Right ventricle myocardium superior (tissue), 1 donor: ENCODE data around the gene MESD. TPM values are rescaled to one million over a fixed set of nuclear protein-coding genes. Genes with fewer than 3 reads are reported as not detected.

Experiments
- ATAC-seq: fragments of 200-7000 bp; cut with Tn5 transposase; one replicate; pipeline ENCODE4 v1.9.1; 2020; ENCODE audit warnings: mild to moderate bottlenecking; ENCODE audit not compliant: poor library complexity
- DNase-seq: peaks from one replicate; pipeline ENCODE4 v3.0.0-alpha.2; 2020
- intact Hi-C: fragments of 100-400 bp; cut with DNase I; formaldehyde crosslinking; loops from one replicate; pipeline ENCODE4 v1.11.2; 2022
- total RNA-seq: library from RNA; stranded (reverse); fragmentation: NEBNext Ultra II Directional; extraction: Animal tissue kit (Norgen Biotek cat#: 25700); gene quantifications from one replicate; pipeline ENCODE4 v1.2.1, GENCODE V29; 2021
- donor health status: DM: no; HTN: yes; CAD: no; lungs with severe emphysema.

Gene MESD
- total RNA-seq, 1 donor from 2014 or later: 12.5 TPM

DNA sequence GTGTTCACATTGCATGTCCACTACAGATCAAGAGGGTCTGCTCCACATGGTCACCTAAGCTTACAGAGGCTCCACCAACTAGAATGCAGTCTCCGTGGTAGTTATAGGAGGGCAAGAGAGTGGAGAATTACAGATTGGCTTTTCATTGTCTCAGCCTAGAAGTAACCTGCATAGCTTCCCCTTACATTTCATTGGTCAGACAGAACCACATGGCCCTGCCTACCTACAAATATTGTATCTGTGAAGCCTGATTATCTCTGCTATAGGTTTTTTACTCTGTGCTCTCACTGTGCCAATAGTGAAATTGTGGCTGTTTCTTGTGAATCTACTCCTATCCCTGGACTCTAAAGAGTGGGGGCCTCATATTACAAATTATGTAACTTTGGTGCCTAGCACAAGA lies 8.6 kb upstream of the MESD start:
- intact Hi-C loops: no loop called here
- DNase-seq (no peak), ATAC-seq (no peak)

- ATAC-seq (no peak), DNase-seq (no peak)
- intact Hi-C loops: no loop called here
Measured at GRCh38 chr15:80997692-80998091, 8.1 kb upstream of the MESD start.

- no peak for DNase-seq
- intact Hi-C loops: no loop called here
- no peak for ATAC-seq
Measured at GRCh38 chr15:80996247-80996646, 6.6 kb upstream of the MESD start.

DNA sequence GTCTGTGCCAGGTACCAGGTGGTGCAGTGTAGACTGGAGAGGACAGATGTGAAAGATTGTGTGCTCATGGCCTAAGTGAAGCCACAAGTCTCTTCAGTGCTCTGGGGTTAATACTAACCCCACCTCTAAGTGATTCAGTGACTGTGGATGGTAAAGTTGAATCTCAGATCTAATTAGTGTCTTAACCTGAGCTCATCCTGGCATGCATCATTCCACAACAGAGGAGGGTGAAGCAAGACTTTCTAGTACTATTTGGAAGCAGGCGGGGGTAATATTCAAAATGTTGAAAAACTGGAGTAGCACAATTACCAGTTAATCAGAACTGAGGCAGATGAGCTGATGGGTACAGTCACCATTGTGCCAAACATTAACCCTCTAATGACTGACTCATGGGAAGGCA lies 2.8 kb upstream of the MESD start:
- DNase-seq (no peak), ATAC-seq (no peak)
- intact Hi-C loops: no loop called here

DNA sequence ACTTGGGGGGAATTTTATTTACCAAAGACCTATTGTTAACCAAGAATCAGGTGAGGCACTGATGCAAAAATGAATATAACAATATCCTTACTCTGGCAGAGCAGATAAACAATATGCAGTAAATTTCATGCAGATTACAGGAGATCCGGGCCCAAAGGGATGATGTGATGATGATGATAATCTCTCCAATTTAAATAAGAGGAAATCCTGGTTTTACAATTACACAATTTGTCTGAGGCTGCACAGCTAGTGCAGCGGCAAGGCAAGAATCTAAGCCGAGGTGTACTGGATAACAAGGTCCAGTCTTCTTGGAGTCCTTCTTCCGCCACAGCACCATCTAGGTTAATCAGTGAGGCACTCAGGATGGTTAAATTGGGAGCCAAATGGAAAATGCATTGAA lies 2.4 kb upstream of the MESD start:
- intact Hi-C loops: no loop called here

GRCh38 chr15:80991421-80991820 lies 1.8 kb upstream of the MESD start:
- DNase-seq (peak; percentile 73), ATAC-seq (peak; percentile 48)
- intact Hi-C loops: no loop called here

More for the DNA sequence above, 2.4 kb upstream of the MESD start:
- no peak for ATAC-seq
- no peak for DNase-seq

DNA sequence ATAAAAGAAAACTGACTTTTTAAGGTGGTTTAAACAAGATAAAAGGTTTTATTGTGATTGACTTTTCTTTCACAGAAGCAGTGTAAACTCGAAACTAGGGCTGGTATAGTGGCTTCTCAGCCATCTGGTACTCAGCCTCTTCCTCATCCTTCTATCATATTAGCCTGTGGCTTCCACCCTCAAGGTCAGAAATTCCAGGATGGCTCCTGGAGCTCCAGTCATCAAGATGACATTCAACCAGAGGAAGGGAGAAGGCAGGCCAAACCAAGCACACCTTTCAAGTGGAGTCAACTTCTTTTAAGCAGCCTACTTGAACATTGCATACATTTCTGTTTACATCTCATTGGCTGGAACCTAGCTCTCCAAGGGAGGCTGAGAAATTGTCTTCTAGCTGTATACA lies 1.3 kb upstream of the MESD start:
- DNase-seq (no peak), ATAC-seq (no peak)
- intact Hi-C loops: no loop called here

- intact Hi-C loops: no loop called here
- no peak for DNase-seq
- ATAC-seq: peak; percentile 1
Measured at GRCh38 chr15:80989081-80989517, 520 bp downstream of the MESD start.

DNA sequence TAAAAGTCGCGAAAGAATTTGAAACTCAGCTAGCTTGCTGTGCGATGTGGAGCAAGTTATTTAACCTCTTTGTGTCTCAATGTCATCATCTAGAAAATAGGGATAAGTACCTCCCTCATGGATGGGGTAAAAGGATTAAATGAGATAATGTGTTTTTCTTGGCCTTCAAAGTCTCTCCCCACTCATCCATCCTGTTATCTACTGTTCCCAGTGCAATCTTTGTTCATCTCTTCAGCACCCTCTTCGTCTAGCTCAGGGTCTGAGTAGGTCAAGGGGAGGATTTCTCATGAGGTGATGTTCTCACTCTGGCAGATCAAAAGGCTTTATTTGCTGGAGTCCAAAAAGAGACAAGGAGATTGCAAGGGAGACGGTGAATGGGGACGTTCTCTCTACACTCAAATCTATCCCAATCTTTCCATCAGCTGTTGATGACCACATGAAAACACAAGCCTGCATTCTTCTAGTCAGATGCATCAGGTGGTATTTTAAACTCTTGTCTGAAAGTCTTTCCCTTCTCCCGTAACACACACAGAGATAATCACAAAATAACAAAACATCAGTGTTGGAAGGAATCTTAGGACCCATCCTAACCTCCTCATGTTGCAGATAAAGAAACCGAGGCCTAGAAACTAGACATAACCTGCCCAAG lies 1.3 kb downstream of the MESD start:
- DNase-seq (no peak), ATAC-seq (no peak)
- intact Hi-C loops: no loop called here

DNA sequence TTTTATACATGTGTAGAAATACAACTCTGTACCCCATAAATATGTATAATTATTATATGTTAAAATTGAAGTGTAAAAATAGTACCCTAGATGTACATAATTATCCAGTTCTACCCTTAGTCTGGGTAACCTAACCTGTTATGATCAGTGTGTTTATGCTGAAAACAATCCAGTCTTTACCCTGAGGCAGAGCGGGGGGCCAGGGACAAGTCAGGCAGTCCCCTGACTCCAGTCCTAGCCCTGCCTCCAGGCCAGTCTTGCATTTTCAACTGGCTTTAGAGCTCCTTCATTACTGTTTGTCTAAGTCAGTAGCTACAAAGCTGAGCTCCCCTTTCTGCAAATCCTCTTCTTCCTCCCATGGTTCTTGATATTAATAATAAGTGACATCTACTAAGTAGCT lies 3.1 kb downstream of the MESD start:
- ATAC-seq (no peak), DNase-seq (no peak)
- intact Hi-C loops: no loop called here

DNA sequence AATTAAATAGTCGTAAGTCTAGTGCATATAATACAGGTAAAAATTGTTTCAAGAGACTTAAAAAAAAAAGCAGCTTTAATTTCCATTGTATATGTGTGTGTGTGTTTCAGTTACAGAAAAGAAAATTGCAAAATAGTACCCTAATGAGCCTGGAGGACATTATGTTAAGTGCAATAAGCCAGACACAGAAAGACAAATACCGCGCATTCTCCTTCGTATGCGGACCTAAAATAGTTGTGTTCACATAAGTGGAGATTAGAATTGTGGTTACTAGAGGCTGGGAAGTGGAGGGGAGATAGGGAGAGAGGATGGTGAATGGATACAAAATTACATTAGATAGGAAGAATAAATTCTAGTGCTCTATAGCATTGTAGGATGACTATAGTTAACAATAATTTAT lies 3.6 kb downstream of the MESD start:
- ATAC-seq (no peak), DNase-seq (no peak)
- intact Hi-C loops: no loop called here

DNA sequence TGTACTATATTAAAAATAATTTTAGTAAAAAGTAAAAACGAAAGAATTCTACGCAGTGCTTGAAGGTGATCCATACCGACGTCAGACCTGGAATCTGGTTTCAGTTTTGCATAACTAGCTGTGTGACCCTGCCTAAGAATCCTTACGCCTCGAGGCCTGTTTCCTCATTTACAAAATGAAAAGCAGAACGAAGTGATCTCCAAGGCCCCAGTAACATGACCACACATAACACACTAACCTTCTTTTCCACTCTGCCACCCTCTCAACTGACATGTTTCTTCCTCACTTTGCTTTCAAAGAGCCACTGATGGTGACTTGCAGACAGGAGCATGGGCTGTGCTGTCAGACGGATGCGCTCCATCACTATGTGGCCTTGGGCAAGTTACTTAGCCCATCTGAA lies 4.8 kb downstream of the MESD start:
- DNase-seq: no peak
- ATAC-seq: no peak
- intact Hi-C loops: no loop called here

DNA sequence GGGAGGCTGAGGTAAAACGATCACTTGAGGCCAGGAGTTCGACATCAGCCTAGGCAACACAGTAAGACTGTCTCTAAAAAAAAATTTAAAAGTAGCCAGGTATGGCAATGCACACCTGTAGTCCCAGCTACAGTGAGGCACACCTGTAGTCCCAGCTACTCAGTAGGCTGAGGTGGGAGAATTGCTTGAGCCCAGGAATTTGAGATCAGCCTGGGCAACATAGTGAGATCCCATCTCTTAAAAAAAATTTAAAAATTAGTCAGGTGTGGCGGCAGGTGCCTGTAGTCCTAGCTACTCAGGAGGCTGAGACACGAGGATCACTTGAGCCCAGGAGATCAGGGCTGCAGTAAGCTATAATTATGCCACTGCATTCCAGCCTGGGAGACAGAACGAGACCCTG lies 6.8 kb downstream of the MESD start:
- intact Hi-C loops: no loop called here
- no peak for DNase-seq
- no peak for ATAC-seq

DNA sequence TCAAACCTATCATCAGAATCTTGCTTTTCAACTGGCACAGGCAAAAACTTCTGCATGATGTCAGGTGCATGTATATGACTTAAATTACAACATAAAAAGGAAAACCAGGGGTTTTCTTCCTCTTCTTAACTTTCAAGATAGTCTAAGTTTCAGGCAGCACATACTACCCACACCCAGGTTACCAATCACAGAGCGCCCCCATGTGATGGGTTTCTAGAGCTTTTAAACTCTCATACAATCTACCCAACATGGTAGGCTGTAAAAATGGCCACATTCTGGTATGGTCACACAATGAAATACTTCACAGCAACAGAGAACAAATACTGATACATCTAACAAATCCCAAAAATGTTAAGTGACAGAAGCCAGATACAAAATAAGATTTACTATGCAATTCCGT lies 7.4 kb downstream of the MESD start:
- ATAC-seq (no peak), DNase-seq (no peak)
- intact Hi-C loops: no loop called here

GRCh38 chr15:80979538-80980200 lies 9.9 kb downstream of the MESD start:
- peak; percentile 43 for ATAC-seq
- no peak for DNase-seq
- intact Hi-C loops: loop anchor here (10.0 kb wide), 1 partner anchor 285 kb away; no protein-coding TSS in a partner anchor

DNA sequence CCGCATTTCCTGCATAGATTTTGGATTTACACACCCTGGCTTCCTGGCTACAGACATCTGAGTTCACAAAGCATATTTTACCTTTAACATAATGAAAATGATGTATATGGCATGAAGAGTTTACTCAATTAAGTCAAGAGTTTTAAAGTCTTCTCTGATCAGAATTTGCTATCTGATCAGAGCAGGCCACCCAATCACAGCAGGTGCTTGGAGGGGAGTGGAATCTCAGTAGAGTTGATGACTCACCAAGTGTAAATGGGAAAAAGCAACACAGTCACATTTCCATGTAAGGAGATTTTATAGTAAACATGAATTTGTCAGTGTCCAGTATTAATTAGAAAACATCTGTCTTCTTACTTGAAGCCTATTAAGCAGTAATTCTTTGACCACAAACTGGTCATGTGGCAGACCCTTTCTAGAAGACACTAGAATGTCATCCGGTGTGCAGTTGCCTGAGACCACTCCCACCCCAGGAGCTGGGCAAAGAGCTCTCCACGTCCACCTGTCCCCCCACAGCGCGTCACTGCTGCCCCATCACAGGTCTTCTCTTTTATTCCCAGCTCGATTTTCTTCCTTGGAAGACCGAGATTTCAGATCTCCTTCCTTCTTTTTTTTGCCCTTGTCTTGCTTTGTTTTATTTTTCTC lies 10.8 kb downstream of the MESD start:
- intact Hi-C loops: loop anchor here (10.0 kb wide), 1 partner anchor 286 kb away; no protein-coding TSS in a partner anchor
- DNase-seq (no peak), ATAC-seq (no peak)

- peak; percentile 73 for ATAC-seq
- peak; percentile 74 for DNase-seq
- intact Hi-C loops: loop anchor here (10.0 kb wide), 1 partner anchor 287 kb away; no protein-coding TSS in a partner anchor
Measured at GRCh38 chr15:80977627-80978036, 12.0 kb downstream of the MESD start.

- DNase-seq (no peak), ATAC-seq (no peak)
- intact Hi-C loops: loop anchor here (10.0 kb wide), 1 partner anchor 288 kb away; no protein-coding TSS in a partner anchor
Measured at GRCh38 chr15:80976851-80977250, 12.8 kb downstream of the MESD start.

GRCh38 chr15:80974914-80975313 lies 14.7 kb downstream of the MESD start:
- intact Hi-C loops: loop anchor here (5.0 to 10.0 kb wide), 3 partner anchors 290 to 528 kb away; no protein-coding TSS in a partner anchor
- ATAC-seq: no peak
- no peak for DNase-seq

GRCh38 chr15:80972276-80972675 lies 17.3 kb downstream of the MESD start:
- ATAC-seq (no peak), DNase-seq (no peak)
- intact Hi-C loops: loop anchor here (5.0 to 10.0 kb wide), 3 partner anchors 293 to 525 kb away; no protein-coding TSS in a partner anchor
